Measurements from ENCODE around the gene STX3.

The STX3 gene

GRCh38 chr11:59754859-59755700 lies at the start of gene STX3:
Gene STX3, plus strand, starts transcription at chr11:59755376. Its CDS starts 230 bp downstream, at chr11:59755606.
- peak; percentile 60 for DNase-seq (ENCODE audit: low read depth)

DNA sequence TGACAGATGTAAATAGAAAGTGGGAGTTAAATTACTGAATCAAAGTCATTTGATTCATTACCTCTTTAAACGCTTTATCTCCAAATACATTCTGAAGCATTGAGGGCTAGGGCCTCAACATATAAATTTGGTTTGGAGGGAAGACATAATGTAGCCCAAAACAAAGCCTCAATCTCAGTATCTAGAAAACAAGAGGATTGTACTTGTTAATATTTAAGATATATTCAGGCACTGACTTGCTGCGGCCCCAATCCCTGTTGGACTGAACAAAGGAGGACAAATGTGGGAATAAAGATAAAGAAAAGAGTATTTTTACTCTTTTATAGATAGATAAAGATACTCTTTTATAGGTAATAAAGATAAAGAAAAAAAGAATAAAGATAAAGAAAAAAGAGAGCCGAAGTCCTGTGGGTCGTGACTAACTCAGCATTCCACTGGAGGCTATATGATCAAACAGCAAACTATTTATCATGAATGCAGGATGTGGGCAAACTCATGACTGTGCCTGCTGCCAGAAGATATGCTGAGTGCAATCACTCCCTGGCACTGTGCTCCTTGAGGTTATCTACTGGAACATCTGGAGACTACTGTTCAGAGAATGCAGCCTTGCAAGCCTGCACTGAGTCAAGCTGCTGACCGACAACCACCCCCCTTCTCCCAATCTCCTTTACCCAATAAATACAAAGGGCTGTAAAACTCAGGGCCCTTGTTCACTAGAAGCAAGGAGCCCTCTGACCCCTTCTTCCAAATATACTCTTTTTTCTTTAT lies 48.5 kb upstream of the STX3 start:
- DNase-seq (ENCODE audit: low read depth), result no peak

DNA sequence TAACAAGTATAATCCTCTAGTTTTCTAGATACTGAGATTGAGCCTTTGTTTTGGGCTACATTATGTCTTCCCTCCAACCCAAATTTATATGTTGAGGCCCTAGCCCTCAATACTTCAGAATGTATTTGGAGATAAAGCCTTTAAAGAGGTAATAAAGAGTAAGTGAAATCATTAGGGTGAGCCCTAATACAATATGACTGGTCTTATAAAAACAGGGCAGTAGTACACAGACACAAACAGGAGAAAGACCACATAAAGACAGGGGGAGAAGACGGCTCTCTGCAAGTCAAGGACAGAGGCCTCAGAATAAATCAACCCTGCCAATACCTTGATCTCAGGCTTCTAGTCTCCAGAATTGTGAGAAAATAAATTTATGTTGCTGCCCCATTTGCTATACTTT lies 47.8 kb upstream of the STX3 start:
- DNase-seq (ENCODE audit: low read depth), result no peak

- DNase-seq (ENCODE audit: low read depth), result no peak
Observed at GRCh38 chr11:59708537-59708936, 46.6 kb upstream of the STX3 start.

GRCh38 chr11:59710136-59710847 lies 44.9 kb upstream of the STX3 start:
- no peak for DNase-seq (ENCODE audit: low read depth)

- DNase-seq (ENCODE audit: low read depth), result no peak
Observed at GRCh38 chr11:59713745-59714144, 41.4 kb upstream of the STX3 start, which contains the start of gene OR10V1. Gene OR10V1, minus strand, starts transcription at chr11:59713845. Its CDS starts 0 bp downstream, at chr11:59713845.

DNA sequence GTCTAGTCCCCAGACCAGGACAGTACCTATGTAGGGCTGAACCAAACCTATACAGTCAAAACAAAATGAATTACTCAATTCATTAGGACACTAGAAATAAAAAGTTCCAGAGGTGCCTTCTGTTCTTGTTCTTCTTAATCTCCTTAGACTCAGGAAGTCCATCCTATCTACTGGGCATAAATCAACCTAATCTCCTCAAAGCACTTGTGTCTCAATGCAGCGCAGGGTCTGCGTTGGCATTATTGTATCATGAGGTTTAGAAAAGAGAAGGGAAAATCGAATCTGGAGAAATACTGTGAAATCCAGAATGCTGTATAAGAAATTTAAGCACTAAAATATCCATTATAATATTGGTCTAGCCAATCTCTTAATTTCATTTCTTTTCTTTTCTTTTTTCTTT lies 39.1 kb upstream of the STX3 start:
- DNase-seq (ENCODE audit: low read depth), result no peak

DNA sequence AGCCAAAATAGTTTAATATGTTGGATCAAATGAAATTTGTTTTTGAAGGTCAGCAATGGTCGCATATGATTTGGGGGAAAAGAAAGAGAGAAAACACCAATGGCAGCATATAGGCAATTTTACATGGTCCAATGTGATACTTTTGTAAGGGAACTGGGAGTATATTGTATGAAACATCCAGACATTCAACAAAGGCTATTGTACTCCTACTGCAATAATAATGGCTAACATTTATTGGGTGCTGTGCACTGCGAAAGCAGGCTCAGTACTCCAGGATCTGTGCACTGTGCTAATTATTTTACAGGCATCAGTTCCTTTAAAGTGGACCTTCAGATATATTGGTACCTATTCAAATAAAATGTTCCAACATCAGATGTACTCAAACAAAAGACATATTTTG lies 35.6 kb upstream of the STX3 start:
- no peak for DNase-seq (ENCODE audit: low read depth)

DNA sequence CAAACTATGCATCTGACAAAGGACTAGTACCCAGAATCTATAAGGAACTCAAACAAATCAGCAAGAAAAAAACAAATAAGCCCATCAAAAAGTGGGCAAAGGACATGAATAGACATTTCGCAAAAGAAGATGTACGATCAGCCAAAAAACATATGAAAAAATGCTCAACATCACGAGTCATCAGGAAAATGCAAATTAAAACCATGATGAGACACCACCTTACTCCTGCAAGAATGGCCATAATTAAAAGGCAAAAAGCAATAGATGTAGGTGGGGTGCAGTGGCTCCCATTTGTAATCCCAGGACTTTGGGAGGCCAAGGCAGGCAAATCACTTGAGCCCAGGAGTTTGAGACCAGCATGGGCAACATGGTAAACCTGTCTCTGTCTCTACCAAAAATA lies 31.1 kb upstream of the STX3 start:
- DNase-seq (ENCODE audit: low read depth), result no peak

GRCh38 chr11:59727426-59727825 lies 27.8 kb upstream of the STX3 start:
- no peak for DNase-seq (ENCODE audit: low read depth)

- DNase-seq (ENCODE audit: low read depth), result no peak
Observed at GRCh38 chr11:59728154-59728553, 27.0 kb upstream of the STX3 start.

DNA sequence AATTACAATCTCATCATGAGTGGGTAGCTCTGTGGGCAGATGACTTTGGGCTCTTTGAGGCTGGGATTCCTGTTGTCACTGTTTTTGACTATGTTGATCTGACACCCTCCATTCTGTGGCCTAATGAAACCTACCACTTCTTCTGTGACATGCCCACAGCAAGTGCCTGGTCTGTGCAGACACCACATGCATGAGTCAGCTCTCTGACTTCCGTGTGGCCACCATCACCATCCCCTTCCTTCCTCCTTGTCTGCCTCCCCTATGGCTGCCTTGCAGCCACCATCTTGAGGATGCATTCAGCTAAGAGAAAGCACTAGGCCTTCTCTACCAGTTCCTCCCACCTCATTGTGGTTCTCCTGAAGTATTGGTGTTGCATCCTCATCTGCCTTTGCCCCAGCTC lies 26.3 kb upstream of the STX3 start:
- DNase-seq (ENCODE audit: low read depth), result no peak

DNA sequence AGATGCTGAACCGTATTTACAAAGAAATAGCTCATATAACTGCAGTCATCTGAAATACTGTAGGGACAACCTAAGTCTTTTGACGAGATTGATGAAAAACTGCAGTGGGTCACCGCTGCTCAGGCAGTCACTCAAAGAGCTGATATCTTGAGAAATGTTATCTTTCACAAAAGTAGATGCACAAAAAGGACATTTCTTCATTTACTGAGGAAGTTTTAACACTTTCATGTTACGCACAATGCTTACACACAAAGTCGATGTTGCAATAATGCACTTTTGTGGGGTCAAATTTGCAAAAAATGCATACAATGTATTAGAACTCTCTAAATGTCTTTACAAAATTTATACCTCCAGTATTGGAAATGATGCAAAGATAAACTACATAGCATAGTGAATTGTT lies 25.3 kb upstream of the STX3 start:
- no peak for DNase-seq (ENCODE audit: low read depth)

DNA sequence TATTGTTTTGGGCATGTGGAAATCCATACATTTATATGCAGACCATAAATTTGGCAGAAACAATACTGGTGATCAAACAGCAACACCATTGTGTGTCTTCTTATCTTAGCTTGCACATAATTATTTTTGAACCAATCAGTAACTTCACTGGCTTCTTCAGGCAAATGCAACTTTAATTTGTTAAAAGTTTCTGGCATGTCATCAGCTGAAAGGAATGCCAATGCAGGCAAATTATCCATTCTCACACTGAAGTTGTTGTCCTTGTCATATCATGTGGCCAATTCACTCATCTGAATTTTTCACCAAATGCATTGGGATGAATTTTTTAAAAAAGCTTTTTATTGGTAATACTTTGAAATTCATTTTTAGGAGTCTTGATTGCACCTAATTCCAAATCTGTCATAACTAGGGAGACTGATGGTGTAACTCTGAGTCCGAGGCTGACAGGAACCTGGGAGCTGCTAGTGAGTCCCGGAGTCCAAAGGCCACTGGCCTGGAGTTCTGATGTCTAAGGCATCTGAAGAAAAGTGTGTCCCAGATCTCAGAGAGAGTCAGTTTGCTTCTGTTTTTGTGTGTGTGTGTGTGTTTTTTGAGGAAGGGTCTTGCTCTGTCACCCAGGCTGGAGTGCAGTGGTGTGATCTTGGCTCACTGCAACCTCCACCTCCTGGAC lies 24.1 kb upstream of the STX3 start:
- DNase-seq (ENCODE audit: low read depth), result no peak

DNA sequence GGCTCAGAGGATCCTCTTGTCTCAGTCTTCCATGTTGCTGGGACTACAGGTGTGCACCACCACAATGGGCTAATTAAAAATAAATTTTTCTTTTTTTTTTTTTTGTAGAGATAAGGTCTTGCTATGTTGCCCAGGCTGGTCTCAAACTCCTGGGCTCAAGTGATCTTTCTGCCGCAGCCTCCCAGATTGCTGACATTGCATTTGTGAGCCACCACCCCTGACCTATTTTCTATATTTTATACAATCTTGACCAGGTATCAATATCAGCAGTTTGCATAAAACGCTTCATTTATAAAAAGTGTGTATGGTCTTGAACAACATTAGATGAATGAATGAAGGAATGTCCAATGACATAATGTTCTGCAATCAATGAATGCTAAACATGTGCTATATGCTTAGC lies 9.1 kb upstream of the STX3 start:
- no peak for DNase-seq (ENCODE audit: low read depth)

- peak; percentile 68 for DNase-seq (ENCODE audit: low read depth)
Observed at GRCh38 chr11:59753650-59754493, 1.3 kb upstream of the STX3 start.

- DNase-seq (ENCODE audit: low read depth), result no peak
Observed at GRCh38 chr11:59754494-59754858, 700 bp upstream of the STX3 start.

DNA sequence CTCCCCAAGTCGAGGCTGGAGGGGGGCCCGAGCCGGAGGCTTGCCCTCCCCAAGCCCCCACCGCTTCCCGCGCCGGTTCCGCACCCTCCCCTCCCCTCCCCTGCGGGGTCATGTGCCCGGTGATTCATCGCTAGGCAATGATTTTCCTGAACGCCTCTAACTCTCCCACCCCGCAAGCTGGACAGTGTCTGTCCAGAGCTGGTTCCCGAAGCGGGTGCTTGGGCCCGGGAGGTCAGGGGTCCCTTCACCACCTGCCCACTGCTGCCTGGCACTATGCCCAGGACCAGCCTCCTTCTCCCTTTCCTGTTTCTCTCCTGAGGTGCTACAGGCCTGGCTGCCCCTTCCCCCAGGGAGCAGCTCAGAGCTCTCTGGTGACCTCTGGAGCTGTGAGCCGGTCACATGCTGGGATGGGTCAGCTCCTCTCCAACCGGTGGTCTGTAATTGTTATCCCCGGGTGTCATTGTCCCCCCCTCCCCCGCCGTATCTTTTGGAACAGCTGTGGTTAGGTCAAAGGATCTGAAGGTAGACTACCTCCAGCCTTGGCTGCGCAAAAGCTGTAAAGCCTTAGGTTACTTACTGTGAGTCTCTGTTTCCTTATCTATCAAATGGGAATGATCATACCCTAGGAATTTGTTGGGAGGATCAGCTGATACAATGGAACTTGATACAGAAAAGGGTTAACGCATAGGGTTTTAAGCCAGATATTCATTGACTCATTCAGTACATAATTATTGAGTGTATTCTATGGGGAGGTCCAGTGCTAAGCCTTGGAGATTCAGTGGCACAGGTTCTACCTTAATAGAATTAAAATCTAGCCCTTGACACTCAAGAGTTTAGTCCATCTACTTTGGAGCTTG lies 753 bp downstream of the STX3 start:
- DNase-seq (ENCODE audit: low read depth), result peak; percentile 36

DNA sequence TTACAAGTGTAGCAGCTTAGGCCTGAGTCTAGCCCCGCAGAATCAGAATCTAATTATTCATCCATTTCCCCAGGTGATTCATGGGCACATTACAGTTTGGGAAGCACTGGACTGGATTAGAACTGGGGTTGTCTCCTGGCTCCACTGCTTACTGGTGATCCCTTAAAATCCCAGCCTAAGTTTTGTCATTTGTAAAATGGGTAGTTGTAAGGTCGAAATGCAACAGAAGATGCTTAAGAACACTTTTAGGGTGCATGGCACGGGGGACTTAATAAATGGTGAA lies 1.3 kb downstream of the STX3 start:
- DNase-seq (ENCODE audit: low read depth), result no peak

GRCh38 chr11:59756845-59757244 lies 1.7 kb downstream of the STX3 start:
- no peak for DNase-seq (ENCODE audit: low read depth)

All from activated T-helper 1 cell treated with Interleukin-2 at 50 U/mL for 16 hours (primary cell).